AG04450 (cell line): ENCODE results near the gene PLSCR3. TPM values are rescaled to one million over a fixed set of nuclear protein-coding genes. Genes with fewer than 3 reads are reported as not detected.
"Not testable (repeated sequence)": the region's sequence is repeated elsewhere in the genome, so short reads cannot be mapped to it uniquely, and the experiment has no call there.

Experiments used
- CTCF ChIA-PET: fragments of 300-600, 350-600 bp; formaldehyde crosslinking; extraction: SDS; loops from one replicate; lab custom pipeline; 2022; ENCODE audit warnings: antibody characterized with exemption, inconsistent platforms; lab: Charles Lee
- POLR2A ChIA-PET: fragments of 350-600 bp; formaldehyde crosslinking; extraction: SDS; loops from one replicate; lab custom pipeline; 2021; ENCODE audit warnings: antibody characterized with exemption, inconsistent platforms; lab: Yijun Ruan, JAX
- DNase-seq: peaks from one replicate; pipeline ENCODE4 v3.0.0-alpha.2; 2011; ENCODE audit warnings: low read depth, low spot score
- H3K27ac ChIP-seq: one replicate; pipeline ENCODE4 v1.5.1; 2012; ENCODE audit warnings: low read depth, low read length, control low read depth
- H3K27me3 ChIP-seq: one replicate; pipeline ENCODE4 v1.6.0; 2012; ENCODE audit warnings: low read length; ENCODE audit not compliant: control insufficient read depth, insufficient read depth
- H3K4me3 ChIP-seq: 2 replicates; pipeline ENCODE4 v1.5.1; 2011; ENCODE audit warnings: mild to moderate bottlenecking, low read depth, low read length, control low read depth
- H3K9me3 ChIP-seq: 2 replicates; pipeline ENCODE4 v1.5.1; 2012; ENCODE audit warnings: low read length; ENCODE audit not compliant: control insufficient read depth, insufficient read depth
- CTCF ChIP-seq: IDR thresholded peaks from 2 replicates; pipeline ENCODE4 v1.5.1; 2011; ENCODE audit warnings: low read depth, low read length, control low read depth, inconsistent platforms
- polyA plus RNA-seq: library from polyadenylated mRNA; depleted of rRNA; stranded (reverse); fragments of >200 nt; gene quantifications from 2 replicates; pipeline ENCODE4 v1.2.3, GENCODE V29; 2011

PLSCR3 gene
- polyA plus RNA-seq, 1 experiment, result 35.2 TPM

- H3K27ac ChIP-seq, result no peak overlapping the region
- H3K9me3 ChIP-seq, result peaks cover 8% of the 10 kb centered on the region
- no peak for DNase-seq
- ChIA-PET POLR2A (interaction anchor here (0.6 to 0.8 kb wide), 3 partner anchors 14 to 53 kb away, joined by 3 to 7 read pairs (median 3); partner anchors contain the start of genes PLSCR3 and TMEM256), CTCF (interaction anchor here (1.1 kb wide), 1 partner anchor 180 kb away, joined by 3 read pairs; no protein-coding TSS in a partner anchor)
- peaks cover 37% of the 10 kb centered on the region for H3K27me3 ChIP-seq
- TF ChIP-seq CTCF, result no peak
- no peak overlapping the region for H3K4me3 ChIP-seq
Observed at GRCh38 chr17:7380321-7380720, 14.0 kb downstream of the PLSCR3 start.

DNA sequence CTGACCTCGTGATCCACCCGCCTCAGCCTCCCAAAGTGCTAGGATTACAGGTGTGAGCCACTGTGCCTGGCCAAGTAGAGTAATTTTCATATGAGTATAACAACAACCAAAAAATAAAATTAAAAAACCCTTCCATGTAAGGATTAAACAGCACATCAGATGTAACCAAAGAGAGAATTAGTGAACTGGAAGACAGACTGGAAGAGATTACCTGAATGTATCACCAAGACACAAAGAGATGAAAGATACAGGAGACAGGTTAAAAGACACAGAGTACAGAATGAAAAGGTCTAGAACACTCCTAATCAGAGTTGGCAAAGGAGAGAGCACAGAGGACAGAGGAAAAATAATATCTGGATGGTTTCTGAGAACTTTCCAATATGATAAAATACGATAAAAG lies 15.2 kb downstream of the PLSCR3 start:
- CTCF ChIA-PET, result no interaction called here
- peaks cover 37% of the 10 kb centered on the region for H3K27me3 ChIP-seq
- no peak for DNase-seq
- no peak for TF ChIP-seq CTCF
- no peak overlapping the region for H3K27ac ChIP-seq
- POLR2A ChIA-PET, result no interaction called here
- H3K9me3 ChIP-seq, result peaks cover 8% of the 10 kb centered on the region
- H3K4me3 ChIP-seq, result no peak overlapping the region

- CTCF ChIA-PET, result no interaction called here
- POLR2A ChIA-PET, result no interaction called here
Observed at GRCh38 chr17:7374353-7374752, 20.0 kb downstream of the PLSCR3 start.

DNA sequence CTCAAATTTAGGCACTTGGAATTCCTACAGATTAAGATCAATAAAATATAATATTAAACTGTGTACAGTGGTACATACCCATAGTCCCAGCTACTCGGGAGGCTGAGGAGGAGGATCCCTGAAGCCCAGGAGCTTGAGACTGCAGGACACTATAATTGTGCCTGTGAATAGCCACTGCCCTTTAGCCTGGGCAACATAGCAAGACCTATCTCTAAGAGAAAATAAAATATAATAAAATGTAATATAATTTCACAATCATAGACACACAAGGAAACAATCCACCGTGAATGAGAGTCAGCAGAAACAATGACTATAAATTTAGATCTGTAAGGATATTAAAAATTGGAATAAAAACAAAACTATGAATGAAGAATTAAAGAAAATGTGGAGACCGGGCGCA lies 23.5 kb downstream of the PLSCR3 start:
- Histone ChIP-seq H3K9me3 (no peaks in the 10 kb centered on the region), H3K4me3 (no peak overlapping the region), H3K27me3 (peaks cover 14% of the 10 kb centered on the region), H3K27ac (no peak overlapping the region)
- no peak for TF ChIP-seq CTCF
- no peak for DNase-seq
- ChIA-PET POLR2A (interaction anchor here (0.8 kb wide), 1 partner anchor 33 kb away, joined by 3 read pairs; the partner anchor contains the start of gene TMEM256), CTCF (interaction anchor here (0.6 to 2.4 kb wide), 2 partner anchors 15 to 204 kb away, joined by 6 to 9 read pairs; no protein-coding TSS in a partner anchor)

More at GRCh38 chr17:7374353-7374752, 20.0 kb downstream of the PLSCR3 start:
- DNase-seq, result no peak
- TF ChIP-seq CTCF, result no peak
- Histone ChIP-seq H3K27me3 (peaks cover 6% of the 10 kb centered on the region), H3K4me3 (no peak overlapping the region), H3K27ac (no peak overlapping the region), H3K9me3 (no peaks in the 10 kb centered on the region; the same call in 1 of the 2 replicates)

GRCh38 chr17:7369825-7370224 lies 24.5 kb downstream of the PLSCR3 start:
- POLR2A ChIA-PET, result no interaction called here
- Histone ChIP-seq H3K4me3 (no peak overlapping the region), H3K9me3 (no peaks in the 10 kb centered on the region), H3K27me3 (peaks cover 14% of the 10 kb centered on the region), H3K27ac (no peak overlapping the region)
- no peak for DNase-seq
- CTCF ChIA-PET, result interaction anchor here (2.4 kb wide), 1 partner anchor 14 kb away, joined by 9 read pairs; no protein-coding TSS in a partner anchor
- TF ChIP-seq CTCF, result no peak

DNA sequence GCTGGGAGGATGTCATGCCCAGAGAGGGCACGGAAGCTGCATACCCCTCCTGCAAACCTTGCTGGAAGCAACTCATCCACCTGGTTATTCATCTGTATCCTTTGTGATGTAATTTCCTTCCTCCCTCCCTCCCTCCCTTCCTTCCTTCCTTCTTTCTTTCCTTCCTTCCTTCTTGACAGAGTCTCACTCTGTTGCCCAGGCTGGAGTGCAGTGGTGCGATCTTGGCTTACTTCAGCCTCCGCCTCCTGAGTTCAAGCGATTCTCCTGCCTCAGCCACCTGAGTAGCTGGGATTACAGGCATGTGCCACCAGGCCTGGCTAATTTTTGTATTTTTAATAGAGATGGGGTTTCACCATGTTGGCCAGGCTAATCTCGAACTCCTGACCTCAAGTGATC lies 25.7 kb downstream of the PLSCR3 start:
- H3K9me3 ChIP-seq, DNase-seq, POLR2A ChIA-PET, H3K4me3 ChIP-seq, H3K27ac ChIP-seq: not testable (repeated sequence)
- CTCF ChIA-PET, result interaction anchor here (2.4 kb wide), 1 partner anchor 12 kb away, joined by 9 read pairs; no protein-coding TSS in a partner anchor
- H3K27me3 ChIP-seq, result peaks cover 14% of the 10 kb centered on the region
